GM23338 (cell line): ENCODE results near the gene MID1. TPM values are rescaled to one million over a fixed set of nuclear protein-coding genes. Genes with fewer than 3 reads are reported as not detected.

Experiments used
- ATAC-seq: fragments of 200-7000 bp; cut with Tn5 transposase; 3 replicates; pipeline ENCODE4 v1.9.1; 2020
- DNase-seq: peaks from one replicate; pipeline ENCODE4 v3.0.0-alpha.2; 2015; ENCODE audit warnings: low spot score
- H2AFZ ChIP-seq: fragments of 200-600 bp; sonication (generic); 2 replicates; pipeline ENCODE4 v1.8.0; 2016; ENCODE audit warnings: antibody characterized with exemption, mild to moderate bottlenecking, moderate library complexity
- H3F3A ChIP-seq: fragments of 200-600 bp; sonication (generic); replicated peaks from 2 replicates; pipeline ENCODE4 v1.8.0; 2017; ENCODE audit warnings: antibody characterized with exemption, mixed run types, low read depth
- H3K27ac ChIP-seq: fragments of 200-600 bp; sonication (generic); 2 replicates; pipeline ENCODE4 v1.6.1; 2016; ENCODE audit warnings: low read depth
- H3K27me3 ChIP-seq: fragments of 200-600 bp; sonication (generic); 2 replicates; pipeline ENCODE4 v1.8.0; 2016; ENCODE audit warnings: mild to moderate bottlenecking, mixed run types, moderate library complexity; ENCODE audit not compliant: insufficient read depth
- H3K36me3 ChIP-seq: fragments of 200-600 bp; sonication (generic); 2 replicates; pipeline ENCODE4 v1.8.0; 2016; ENCODE audit warnings: mild to moderate bottlenecking; ENCODE audit not compliant: insufficient read depth
- H3K4me1 ChIP-seq: fragments of 200-600 bp; sonication (generic); 2 replicates; pipeline ENCODE4 v1.8.0; 2016; ENCODE audit warnings: mild to moderate bottlenecking, moderate library complexity; ENCODE audit not compliant: insufficient read depth
- H3K4me2 ChIP-seq: fragments of 200-600 bp; sonication (generic); 2 replicates; pipeline ENCODE4 v1.7.1; 2017; ENCODE audit warnings: mixed run types
- H3K4me3 ChIP-seq: fragments of 200-600 bp; sonication (generic); 2 replicates; pipeline ENCODE4 v1.6.1; 2016; ENCODE audit warnings: mixed run types
- H3K79me2 ChIP-seq: fragments of 200-600 bp; sonication (generic); replicated peaks from 2 replicates; pipeline ENCODE4 v1.8.0; 2017; ENCODE audit warnings: mild to moderate bottlenecking; ENCODE audit not compliant: insufficient read depth
- H3K9me2 ChIP-seq: fragments of 200-600 bp; sonication (generic); 2 replicates; pipeline ENCODE4 v1.8.0; 2017; ENCODE audit not compliant: insufficient read depth
- H4K20me1 ChIP-seq: fragments of 200-600 bp; sonication (generic); replicated peaks from 2 replicates; pipeline ENCODE4 v1.8.0; 2017; ENCODE audit warnings: mild to moderate bottlenecking; ENCODE audit not compliant: insufficient read depth
- H3K27ac Mint-ChIP-seq: 2 replicates; pipeline ENCODE4 v1.8.0; 2020; ENCODE audit warnings: inconsistent platforms, mild to moderate bottlenecking, moderate library complexity, mixed read lengths
- H3K27me3 Mint-ChIP-seq: 3 replicates; pipeline ENCODE4 v1.8.0; 2022; ENCODE audit warnings: low read depth, mild to moderate bottlenecking, moderate library complexity, mixed read lengths, inconsistent platforms; ENCODE audit not compliant: insufficient read depth, poor library complexity
- H3K36me3 Mint-ChIP-seq: 3 replicates; pipeline ENCODE4 v1.8.0; 2021; ENCODE audit warnings: low read depth, mild to moderate bottlenecking, inconsistent platforms, moderate library complexity, mixed read lengths
- H3K4me1 Mint-ChIP-seq: 3 replicates; pipeline ENCODE4 v1.8.0; 2020; ENCODE audit warnings: mild to moderate bottlenecking, inconsistent platforms, mixed read lengths
- H3K4me3 Mint-ChIP-seq: 3 replicates; pipeline ENCODE4 v1.8.0; 2021; ENCODE audit warnings: moderate library complexity, mild to moderate bottlenecking, inconsistent platforms, mixed read lengths
- H3K9me3 Mint-ChIP-seq: 3 replicates; pipeline ENCODE4 v1.8.0; 2020; ENCODE audit warnings: moderate library complexity, mild to moderate bottlenecking, inconsistent platforms, mixed read lengths
- EZH2 ChIP-seq: fragments of 200-600 bp; sonication (generic); IDR thresholded peaks from one replicate; pipeline ENCODE4 v1.8.0; 2017; ENCODE audit warnings: antibody characterized with exemption, mild to moderate bottlenecking, low read depth; ENCODE audit not compliant: unreplicated experiment
- EZH2phosphoT487 ChIP-seq: fragments of 200-600 bp; sonication (generic); IDR thresholded peaks from one replicate; pipeline ENCODE4 v1.8.1; 2018; ENCODE audit warnings: antibody characterized with exemption; ENCODE audit not compliant: unreplicated experiment
- JUNB ChIP-seq: IDR thresholded peaks from one replicate; pipeline ENCODE4 v1.6.1; 2016; ENCODE audit warnings: antibody characterized with exemption; ENCODE audit not compliant: unreplicated experiment
- NANOG ChIP-seq: IDR thresholded peaks from 2 replicates; pipeline ENCODE4 v1.6.1; 2016; ENCODE audit warnings: antibody characterized with exemption, borderline replicate concordance
- POLR2AphosphoS5 ChIP-seq: IDR thresholded peaks from 2 replicates; pipeline ENCODE4 v1.6.1; 2016; ENCODE audit warnings: antibody characterized with exemption, low read depth
- STAT1 ChIP-seq: IDR thresholded peaks from one replicate; pipeline ENCODE4 v1.6.1; 2016; ENCODE audit warnings: antibody characterized with exemption; ENCODE audit not compliant: unreplicated experiment
- ZNF114 ChIP-seq: fragments of 250-450 bp; sonication (Bioruptor Pico); IDR thresholded peaks from 2 replicates; pipeline ENCODE4 v1.5.0; 2020; ENCODE audit warnings: mild to moderate bottlenecking, moderate library complexity
- ZNF331 ChIP-seq: fragments of 250-450 bp; sonication (Bioruptor Pico); IDR thresholded peaks from 2 replicates; pipeline ENCODE4 v1.5.0; 2020; ENCODE audit warnings: low read depth, mild to moderate bottlenecking, moderate library complexity
- polyA plus RNA-seq: library from polyadenylated mRNA; unstranded; fragments of >200 nt; fragmentation: Nextera tagmentation; extraction: Ambion mirVana; gene quantifications from 2 replicates; pipeline ENCODE4 v1.2.1, GENCODE V29; 2016
- total RNA-seq: library from RNA; depleted of rRNA; stranded (reverse); fragments of >200 nt; shearing (Covaris generic); gene quantifications from 2 replicates; pipeline ENCODE4 v1.2.3, GENCODE V29; 2014
- TF ChIP-seq, protein P1 (sequence below), 2 experiments: fragments of 200-600 bp in 1 of 2; sonication (generic) in 1 of 2; conservative IDR thresholded peaks; 2 replicates each; pipeline versions ENCODE4 v1.5.1 to v1.6.1; 2016 to 2017; ENCODE audit warnings: antibody characterized with exemption in 2 of 2, low read depth in 2 of 2, mild to moderate bottlenecking in 2 of 2, moderate library complexity in 1 of 2
- TF ChIP-seq, protein P2 (sequence below): IDR thresholded peaks from 2 replicates; pipeline ENCODE4 v1.6.1; 2016; ENCODE audit warnings: antibody characterized with exemption
- TF ChIP-seq, protein P3 (sequence below): IDR thresholded peaks from one replicate; pipeline ENCODE4 v1.6.1; 2018; ENCODE audit warnings: antibody characterized with exemption; ENCODE audit not compliant: unreplicated experiment

The MID1 gene
- total and polyA plus RNA-seq, 2 experiments from 2014 or later, result 27.2 to 39.3 TPM

DNA sequence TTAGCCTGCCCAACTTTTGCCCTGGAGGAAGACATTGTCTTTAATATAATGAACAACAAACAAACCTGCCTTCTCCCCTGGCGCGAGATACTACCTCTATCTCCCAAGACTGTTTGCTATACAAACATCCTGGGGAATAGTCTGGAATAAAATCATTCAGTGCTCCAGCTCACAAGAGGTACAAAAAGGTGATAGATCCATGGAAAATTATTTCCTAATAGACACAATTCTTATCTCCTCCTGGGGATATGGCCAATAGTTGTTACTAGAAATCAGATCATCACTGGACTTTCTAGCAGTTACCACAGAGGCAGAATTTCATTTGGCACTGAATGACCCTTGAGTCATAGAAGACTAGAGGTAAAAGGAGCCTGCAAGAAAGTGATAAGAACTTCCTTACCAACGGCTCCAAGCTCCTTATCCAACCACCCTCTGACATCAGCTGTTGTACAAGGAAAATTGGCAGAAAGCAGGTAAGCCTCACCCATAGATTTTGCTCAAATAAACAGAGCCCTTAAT lies 38.1 kb downstream of the MID1 start (continued):
- TF ChIP-seq, protein P1, sequence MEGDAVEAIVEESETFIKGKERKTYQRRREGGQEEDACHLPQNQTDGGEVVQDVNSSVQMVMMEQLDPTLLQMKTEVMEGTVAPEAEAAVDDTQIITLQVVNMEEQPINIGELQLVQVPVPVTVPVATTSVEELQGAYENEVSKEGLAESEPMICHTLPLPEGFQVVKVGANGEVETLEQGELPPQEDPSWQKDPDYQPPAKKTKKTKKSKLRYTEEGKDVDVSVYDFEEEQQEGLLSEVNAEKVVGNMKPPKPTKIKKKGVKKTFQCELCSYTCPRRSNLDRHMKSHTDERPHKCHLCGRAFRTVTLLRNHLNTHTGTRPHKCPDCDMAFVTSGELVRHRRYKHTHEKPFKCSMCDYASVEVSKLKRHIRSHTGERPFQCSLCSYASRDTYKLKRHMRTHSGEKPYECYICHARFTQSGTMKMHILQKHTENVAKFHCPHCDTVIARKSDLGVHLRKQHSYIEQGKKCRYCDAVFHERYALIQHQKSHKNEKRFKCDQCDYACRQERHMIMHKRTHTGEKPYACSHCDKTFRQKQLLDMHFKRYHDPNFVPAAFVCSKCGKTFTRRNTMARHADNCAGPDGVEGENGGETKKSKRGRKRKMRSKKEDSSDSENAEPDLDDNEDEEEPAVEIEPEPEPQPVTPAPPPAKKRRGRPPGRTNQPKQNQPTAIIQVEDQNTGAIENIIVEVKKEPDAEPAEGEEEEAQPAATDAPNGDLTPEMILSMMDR (conservative IDR thresholded peaks at IDR 0.05; ENCODE audit: low read depth in 2 of 2), result no peak
- TF ChIP-seq, protein P2, sequence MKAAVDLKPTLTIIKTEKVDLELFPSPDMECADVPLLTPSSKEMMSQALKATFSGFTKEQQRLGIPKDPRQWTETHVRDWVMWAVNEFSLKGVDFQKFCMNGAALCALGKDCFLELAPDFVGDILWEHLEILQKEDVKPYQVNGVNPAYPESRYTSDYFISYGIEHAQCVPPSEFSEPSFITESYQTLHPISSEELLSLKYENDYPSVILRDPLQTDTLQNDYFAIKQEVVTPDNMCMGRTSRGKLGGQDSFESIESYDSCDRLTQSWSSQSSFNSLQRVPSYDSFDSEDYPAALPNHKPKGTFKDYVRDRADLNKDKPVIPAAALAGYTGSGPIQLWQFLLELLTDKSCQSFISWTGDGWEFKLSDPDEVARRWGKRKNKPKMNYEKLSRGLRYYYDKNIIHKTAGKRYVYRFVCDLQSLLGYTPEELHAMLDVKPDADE, result no peak
- TF ChIP-seq STAT1, result no peak

DNA sequence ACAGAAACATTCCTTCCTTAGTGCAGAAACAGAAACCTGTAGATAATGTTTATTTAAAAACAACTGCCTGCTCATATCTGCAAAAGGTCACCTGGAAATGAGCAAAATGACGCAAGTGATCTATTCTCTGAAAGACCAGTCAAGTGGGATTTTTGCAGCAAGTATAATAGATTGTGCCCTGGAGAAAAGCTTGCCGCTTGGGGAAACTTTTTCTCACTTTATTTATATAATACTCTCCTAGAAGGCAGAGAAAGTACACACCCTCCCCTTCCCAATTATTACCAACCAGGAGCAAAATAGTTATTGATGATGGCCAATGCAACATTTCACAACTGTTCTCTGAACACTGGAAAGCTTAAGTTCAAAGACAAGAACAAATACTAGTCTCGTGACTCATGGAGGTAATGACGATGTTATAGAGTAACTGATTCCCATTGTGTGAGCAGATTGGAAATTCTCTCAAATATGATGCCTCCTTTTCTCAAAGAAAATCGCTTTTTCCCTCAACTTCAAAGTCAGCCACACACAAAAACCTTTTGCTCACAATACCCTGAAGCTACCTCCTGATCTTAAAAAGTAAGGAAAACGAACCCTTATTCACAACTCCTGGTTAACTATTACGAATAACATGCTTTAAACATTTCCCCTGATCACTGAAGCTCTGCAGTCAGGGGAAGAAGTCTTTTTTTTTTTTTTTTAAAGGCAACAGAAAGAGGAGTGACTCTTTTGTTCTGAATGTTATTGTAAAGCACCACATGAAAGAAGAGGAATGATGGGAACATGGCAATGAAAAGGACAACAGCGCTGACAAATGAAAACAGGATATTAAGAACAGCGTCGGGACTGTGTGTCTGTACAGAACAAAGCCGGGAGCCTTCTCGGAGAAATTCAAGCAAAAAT lies 41.0 kb downstream of the MID1 start:
- H3K4me1 ChIP-seq, result peaks cover 12% of the 10 kb centered on the region
- Mint-ChIP-seq H3K27me3 (peaks cover 4% of the 10 kb centered on the region), H3K9me3 (peaks cover 7% of the 10 kb centered on the region), H3K36me3 (peaks cover 15% of the 10 kb centered on the region), H3K27ac (peak overlapping the region; percentile 85), H3K4me3 (no peak overlapping the region), H3K4me1 (peaks cover 32% of the 10 kb centered on the region)
- no peaks in the 10 kb centered on the region; the same call in 1 of the 2 replicates for H4K20me1 ChIP-seq
- peak overlapping the region; percentile 81; the same call in 1 of the 2 replicates for H3K27ac ChIP-seq
- peaks cover 96% of the 10 kb centered on the region for H3K79me2 ChIP-seq
- H3K4me3 ChIP-seq, result no peak overlapping the region
- no peaks in the 10 kb centered on the region for H3F3A ChIP-seq
- DNase-seq (no peak), ATAC-seq (no peak)
- no peaks in the 10 kb centered on the region for H3K36me3 ChIP-seq
- H3K27me3 ChIP-seq, result no peaks in the 10 kb centered on the region
- no peak overlapping the region for H3K4me2 ChIP-seq
- no peaks in the 10 kb centered on the region for H3K9me2 ChIP-seq
- no peak overlapping the region for H2AFZ ChIP-seq
- TF ChIP-seq EZH2phosphoT487 (no peak), STAT1 (no peak), JUNB (no peak), POLR2AphosphoS5 (no peak), ZNF331 (CRISPR knock-in tag) (no peak), NANOG (no peak), EZH2 (no peak), ZNF114 (no peak)
- TF ChIP-seq, protein P2, result no peak
- TF ChIP-seq, protein P1 (conservative IDR thresholded peaks at IDR 0.05; ENCODE audit: low read depth in 2 of 2), result no peak
- TF ChIP-seq, protein P3, sequence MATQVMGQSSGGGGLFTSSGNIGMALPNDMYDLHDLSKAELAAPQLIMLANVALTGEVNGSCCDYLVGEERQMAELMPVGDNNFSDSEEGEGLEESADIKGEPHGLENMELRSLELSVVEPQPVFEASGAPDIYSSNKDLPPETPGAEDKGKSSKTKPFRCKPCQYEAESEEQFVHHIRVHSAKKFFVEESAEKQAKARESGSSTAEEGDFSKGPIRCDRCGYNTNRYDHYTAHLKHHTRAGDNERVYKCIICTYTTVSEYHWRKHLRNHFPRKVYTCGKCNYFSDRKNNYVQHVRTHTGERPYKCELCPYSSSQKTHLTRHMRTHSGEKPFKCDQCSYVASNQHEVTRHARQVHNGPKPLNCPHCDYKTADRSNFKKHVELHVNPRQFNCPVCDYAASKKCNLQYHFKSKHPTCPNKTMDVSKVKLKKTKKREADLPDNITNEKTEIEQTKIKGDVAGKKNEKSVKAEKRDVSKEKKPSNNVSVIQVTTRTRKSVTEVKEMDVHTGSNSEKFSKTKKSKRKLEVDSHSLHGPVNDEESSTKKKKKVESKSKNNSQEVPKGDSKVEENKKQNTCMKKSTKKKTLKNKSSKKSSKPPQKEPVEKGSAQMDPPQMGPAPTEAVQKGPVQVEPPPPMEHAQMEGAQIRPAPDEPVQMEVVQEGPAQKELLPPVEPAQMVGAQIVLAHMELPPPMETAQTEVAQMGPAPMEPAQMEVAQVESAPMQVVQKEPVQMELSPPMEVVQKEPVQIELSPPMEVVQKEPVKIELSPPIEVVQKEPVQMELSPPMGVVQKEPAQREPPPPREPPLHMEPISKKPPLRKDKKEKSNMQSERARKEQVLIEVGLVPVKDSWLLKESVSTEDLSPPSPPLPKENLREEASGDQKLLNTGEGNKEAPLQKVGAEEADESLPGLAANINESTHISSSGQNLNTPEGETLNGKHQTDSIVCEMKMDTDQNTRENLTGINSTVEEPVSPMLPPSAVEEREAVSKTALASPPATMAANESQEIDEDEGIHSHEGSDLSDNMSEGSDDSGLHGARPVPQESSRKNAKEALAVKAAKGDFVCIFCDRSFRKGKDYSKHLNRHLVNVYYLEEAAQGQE, result no peak
